ENCODE data around the gene BRMS1L. TPM values are rescaled to one million over a fixed set of nuclear protein-coding genes. Genes with fewer than 3 reads are reported as not detected.

BRMS1L gene
- total RNA-seq, 2 experiments from 2014 or later: 5.1 to 5.5 TPM

DNA sequence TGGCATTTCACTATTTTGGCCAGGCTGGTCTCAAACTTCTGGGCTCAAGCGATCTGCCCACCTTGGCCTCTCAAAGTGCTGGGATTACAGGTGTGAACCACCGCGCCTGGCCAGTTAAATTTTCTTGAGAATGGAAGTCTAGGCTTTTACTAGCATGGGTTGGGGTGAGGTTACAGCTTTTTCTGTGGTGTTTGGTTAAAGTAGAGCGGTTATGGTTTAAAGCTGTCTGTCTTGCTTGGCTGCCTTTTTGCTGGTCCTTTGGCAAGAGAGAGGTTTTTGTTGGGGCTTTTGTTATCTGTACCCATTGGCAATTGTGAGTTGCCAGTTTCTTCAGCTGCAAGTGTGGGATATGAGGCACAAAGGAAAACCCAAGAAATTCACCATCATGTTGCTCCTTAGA, 84.1 kb downstream of the BRMS1L start:
- Mint-ChIP-seq H3K27ac (no peak overlapping the region), H3K27me3 (ENCODE audit: low read depth) (no peaks in the 10 kb centered on the region), H3K36me3 (ENCODE audit: low read depth) (no peaks in the 10 kb centered on the region), H3K9me3 (ENCODE audit: insufficient read depth) (no peaks in the 10 kb centered on the region), H3K4me1 (ENCODE audit: low read depth) (peaks cover 2% of the 10 kb centered on the region), H3K4me3 (no peak overlapping the region)
- POLR2A ChIA-PET: no interaction called here
- DNase-seq: no peak
- CTCF ChIA-PET: no interaction called here
- ATAC-seq: no peak

DNA sequence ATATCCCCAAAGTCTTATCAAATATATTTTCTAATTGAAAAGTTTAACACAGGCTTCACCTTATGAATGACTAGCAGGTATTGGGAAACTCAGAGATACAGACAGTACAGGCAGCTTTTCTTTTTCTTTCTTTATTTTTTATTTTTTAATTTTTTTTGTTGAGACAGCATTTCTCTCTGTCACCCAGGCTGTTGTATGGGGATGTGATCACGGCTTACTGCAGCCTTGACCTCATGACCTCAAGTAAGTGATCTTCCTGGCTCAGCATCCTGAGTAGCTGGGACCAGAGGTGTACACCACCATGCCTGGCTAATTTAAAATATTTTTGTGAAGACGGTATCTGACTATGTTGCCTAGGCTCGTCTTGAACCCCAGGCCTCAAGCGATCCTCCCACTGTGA, 85.0 kb downstream of the BRMS1L start:
- peaks cover 4% of the 10 kb centered on the region for H3K4me1 Mint-ChIP-seq (ENCODE audit: low read depth)
- ChIA-PET POLR2A (no interaction called here), CTCF (no interaction called here)

DNA sequence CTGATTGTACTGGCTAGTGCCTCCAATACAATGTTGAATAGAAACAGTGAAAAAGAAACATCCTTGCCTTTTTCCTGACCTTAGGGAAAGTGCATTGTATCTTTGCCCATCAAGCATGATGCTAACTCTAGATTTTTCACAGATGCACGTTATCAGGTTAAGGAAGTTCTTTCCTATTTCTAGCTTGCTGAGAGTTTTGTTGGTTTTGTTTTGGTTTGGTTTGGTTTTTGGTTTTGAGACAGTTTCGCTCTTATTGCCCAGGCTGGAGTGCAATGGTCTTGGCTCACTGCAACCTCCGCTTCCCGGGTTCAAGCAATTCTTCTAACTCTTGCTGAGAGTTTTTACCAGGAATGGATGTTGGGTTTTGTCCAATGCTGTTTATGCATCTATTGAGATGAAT, 89.0 kb downstream of the BRMS1L start:
- ATAC-seq (no peak), DNase-seq (no peak)
- POLR2A ChIA-PET: no interaction called here
- Mint-ChIP-seq H3K9me3 (ENCODE audit: insufficient read depth) (peaks cover 4% of the 10 kb centered on the region), H3K27ac (no peak overlapping the region), H3K4me3 (no peak overlapping the region), H3K4me1 (ENCODE audit: low read depth) (peaks cover 4% of the 10 kb centered on the region), H3K27me3 (ENCODE audit: low read depth) (peaks cover 6% of the 10 kb centered on the region), H3K36me3 (ENCODE audit: low read depth) (peaks cover 2% of the 10 kb centered on the region)
- CTCF ChIA-PET: no interaction called here

More for the DNA sequence above, 85.0 kb downstream of the BRMS1L start:
- DNase-seq (no peak), ATAC-seq (no peak)
- no peaks in the 10 kb centered on the region for H3K27me3 Mint-ChIP-seq (ENCODE audit: low read depth)
- no peak overlapping the region for H3K4me3 Mint-ChIP-seq
- no peak overlapping the region for H3K27ac Mint-ChIP-seq
- no peaks in the 10 kb centered on the region for H3K9me3 Mint-ChIP-seq (ENCODE audit: insufficient read depth)
- H3K36me3 Mint-ChIP-seq (ENCODE audit: low read depth): no peaks in the 10 kb centered on the region

DNA sequence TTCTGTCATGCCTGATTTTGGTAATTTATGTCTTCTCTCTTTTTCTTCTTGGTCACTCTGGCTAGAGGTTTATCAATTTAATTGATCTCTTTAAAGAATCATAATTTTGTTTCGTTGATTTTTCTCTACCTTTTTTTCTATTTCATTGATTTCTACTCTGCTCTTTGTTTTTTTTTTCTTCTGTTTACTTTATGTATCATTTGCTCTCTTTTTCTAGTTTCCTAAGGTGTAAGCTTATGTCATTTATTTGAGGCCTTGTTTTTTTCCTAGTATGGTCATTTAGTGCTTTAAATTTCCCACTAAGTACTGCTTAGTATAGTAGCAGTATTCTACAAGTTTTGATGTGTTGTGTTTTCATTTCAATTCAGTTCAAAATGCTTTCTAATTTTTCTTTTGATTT, 89.6 kb downstream of the BRMS1L start:
- H3K27ac Mint-ChIP-seq: no peak overlapping the region

More for the DNA sequence above, 89.6 kb downstream of the BRMS1L start:
- ChIA-PET CTCF (no interaction called here), POLR2A (no interaction called here)
- Mint-ChIP-seq H3K4me3 (no peak overlapping the region), H3K27me3 (ENCODE audit: low read depth) (peaks cover 6% of the 10 kb centered on the region), H3K4me1 (ENCODE audit: low read depth) (peaks cover 4% of the 10 kb centered on the region), H3K9me3 (ENCODE audit: insufficient read depth) (peaks cover 4% of the 10 kb centered on the region), H3K36me3 (ENCODE audit: low read depth) (peaks cover 6% of the 10 kb centered on the region)
- ATAC-seq (no peak), DNase-seq (no peak)

Other genes starting within 250 kb of the BRMS1L start
- 10 to 100 TPM; 29.5 to 31.7 TPM for gene RALGAPA1, start 17.0 kb upstream of the BRMS1L start, total RNA-seq